Stimulated activated naive CD8-positive, alpha-beta T cell treated with anti-CD3 and anti-CD28 coated beads, Interleukin-15, amount 100 ng/mL, for 72 hours (primary cell): ENCODE results near the gene ADGB.
"Not testable (repeated sequence)": the region's sequence is repeated elsewhere in the genome, so short reads cannot be mapped to it uniquely, and the experiment has no call there.

Experiments used
- ATAC-seq: fragments of 150-1000 bp; cut with Tn5 transposase; 2 replicates; pipeline ENCODE4 v1.10.0; 2021; ENCODE audit warnings: mild to moderate bottlenecking, moderate library complexity
- DNase-seq, 2 donors: peaks; one replicate each; pipeline ENCODE4 v3.0.0; 2021 to 2022
- H3K27ac Mint-ChIP-seq, 2 donors: one replicate each; pipeline ENCODE4 v1.8.0; 2022; ENCODE audit warnings: mild to moderate bottlenecking in 2 of 2, mixed read lengths in 2 of 2, moderate library complexity in 2 of 2
- H3K27me3 Mint-ChIP-seq: one replicate; pipeline ENCODE4 v1.8.0; 2022; ENCODE audit warnings: mixed read lengths
- H3K4me1 Mint-ChIP-seq: one replicate; pipeline ENCODE4 v1.8.0; 2022; ENCODE audit warnings: mild to moderate bottlenecking, mixed read lengths
- H3K4me3 Mint-ChIP-seq, 2 donors: one replicate each; pipeline ENCODE4 v1.8.0; 2022; ENCODE audit warnings: mild to moderate bottlenecking in 2 of 2, mixed read lengths in 2 of 2, moderate library complexity in 1 of 2
- H3K9me3 Mint-ChIP-seq, 2 donors: one replicate each; pipeline ENCODE4 v1.8.0; 2022; ENCODE audit warnings: mixed read lengths in 2 of 2

ADGB gene

DNA sequence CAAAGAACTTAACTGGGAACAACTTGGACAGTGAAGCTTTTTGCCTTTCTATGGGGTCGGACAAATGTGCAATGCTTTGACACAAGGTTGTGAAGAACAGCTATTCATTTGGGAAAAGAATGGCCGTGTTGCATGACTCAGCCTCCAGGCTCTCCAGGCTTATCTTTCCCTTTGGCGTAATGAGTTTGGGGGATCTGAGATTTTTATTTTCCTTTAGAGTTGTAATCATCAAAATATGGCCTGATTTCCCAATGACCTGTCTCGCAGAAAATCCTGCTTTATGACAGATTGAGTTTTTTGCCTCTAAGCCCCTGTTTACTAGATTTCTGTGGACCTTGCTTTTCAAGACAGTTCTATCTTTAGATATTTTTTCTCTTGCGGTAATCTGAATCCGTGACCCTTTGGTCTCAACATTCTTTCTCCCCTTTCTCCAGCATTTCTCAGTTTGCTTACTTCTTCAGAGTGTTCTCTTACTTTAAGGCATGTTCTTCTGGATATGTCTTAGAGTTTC lies 214.1 kb downstream of the ADGB start:
- ATAC-seq, H3K9me3 Mint-ChIP-seq: not testable (repeated sequence)

DNA sequence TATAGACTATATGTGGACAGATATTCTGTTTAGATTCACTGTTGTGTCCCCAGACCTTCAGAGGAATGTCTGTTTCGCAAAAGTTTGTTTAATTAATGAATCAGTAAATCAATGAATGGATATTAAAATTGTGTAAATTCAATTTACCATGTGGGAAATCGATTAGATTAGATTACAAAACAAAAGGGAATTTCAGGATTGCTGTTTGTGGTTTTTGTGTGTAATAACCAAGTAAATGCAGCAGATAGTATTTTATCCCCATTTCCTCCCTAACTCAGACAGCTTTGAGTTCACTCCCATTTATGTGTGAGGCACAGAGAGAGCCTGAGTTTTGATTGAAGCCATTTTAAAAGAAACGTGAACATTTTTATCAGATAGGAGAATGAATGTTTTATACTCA lies 214.8 kb downstream of the ADGB start:
- ATAC-seq (no peak), DNase-seq (no peak)
- Mint-ChIP-seq H3K9me3 (no peaks in the 10 kb centered on the region), H3K4me1 (no peaks in the 10 kb centered on the region), H3K27me3 (peaks cover 10% of the 10 kb centered on the region), H3K27ac (no peak overlapping the region), H3K4me3 (no peak overlapping the region)

More for the DNA sequence above, 214.1 kb downstream of the ADGB start:
- not testable (repeated sequence) for H3K27ac Mint-ChIP-seq, H3K4me3 Mint-ChIP-seq, DNase-seq, H3K27me3 Mint-ChIP-seq, H3K4me1 Mint-ChIP-seq

DNA sequence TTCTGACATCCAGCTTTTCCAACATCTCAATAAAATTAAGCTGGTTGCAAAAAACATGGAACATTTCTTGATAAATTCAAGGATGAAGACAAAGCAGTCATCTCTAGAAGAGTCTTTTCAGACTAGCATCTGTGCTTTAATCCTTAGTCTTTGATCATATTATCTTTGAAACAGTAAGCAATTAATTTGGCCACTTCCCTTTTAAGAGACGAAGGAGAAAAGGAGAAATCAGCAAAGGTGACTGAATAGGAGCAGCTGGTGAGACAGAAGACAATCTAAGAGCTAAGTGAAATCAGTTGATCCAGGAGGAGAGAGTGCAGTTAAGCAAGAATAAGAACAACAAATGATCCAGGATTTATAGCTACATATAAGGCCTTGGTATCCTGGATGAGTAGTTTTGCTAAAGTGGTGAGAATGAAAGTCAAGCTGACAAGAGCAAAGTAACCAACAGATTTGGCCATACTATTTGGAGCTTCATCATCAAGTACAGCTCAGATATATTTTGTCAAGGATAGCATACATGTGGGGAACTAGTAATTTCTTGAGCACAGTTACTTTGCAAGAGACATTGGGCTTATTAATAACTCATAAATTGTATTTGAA lies 215.5 kb downstream of the ADGB start:
- ATAC-seq (no peak), DNase-seq (no peak)
- Mint-ChIP-seq H3K9me3 (no peaks in the 10 kb centered on the region), H3K27me3 (peaks cover 10% of the 10 kb centered on the region), H3K27ac (no peak overlapping the region), H3K4me1 (no peaks in the 10 kb centered on the region), H3K4me3 (no peak overlapping the region)

DNA sequence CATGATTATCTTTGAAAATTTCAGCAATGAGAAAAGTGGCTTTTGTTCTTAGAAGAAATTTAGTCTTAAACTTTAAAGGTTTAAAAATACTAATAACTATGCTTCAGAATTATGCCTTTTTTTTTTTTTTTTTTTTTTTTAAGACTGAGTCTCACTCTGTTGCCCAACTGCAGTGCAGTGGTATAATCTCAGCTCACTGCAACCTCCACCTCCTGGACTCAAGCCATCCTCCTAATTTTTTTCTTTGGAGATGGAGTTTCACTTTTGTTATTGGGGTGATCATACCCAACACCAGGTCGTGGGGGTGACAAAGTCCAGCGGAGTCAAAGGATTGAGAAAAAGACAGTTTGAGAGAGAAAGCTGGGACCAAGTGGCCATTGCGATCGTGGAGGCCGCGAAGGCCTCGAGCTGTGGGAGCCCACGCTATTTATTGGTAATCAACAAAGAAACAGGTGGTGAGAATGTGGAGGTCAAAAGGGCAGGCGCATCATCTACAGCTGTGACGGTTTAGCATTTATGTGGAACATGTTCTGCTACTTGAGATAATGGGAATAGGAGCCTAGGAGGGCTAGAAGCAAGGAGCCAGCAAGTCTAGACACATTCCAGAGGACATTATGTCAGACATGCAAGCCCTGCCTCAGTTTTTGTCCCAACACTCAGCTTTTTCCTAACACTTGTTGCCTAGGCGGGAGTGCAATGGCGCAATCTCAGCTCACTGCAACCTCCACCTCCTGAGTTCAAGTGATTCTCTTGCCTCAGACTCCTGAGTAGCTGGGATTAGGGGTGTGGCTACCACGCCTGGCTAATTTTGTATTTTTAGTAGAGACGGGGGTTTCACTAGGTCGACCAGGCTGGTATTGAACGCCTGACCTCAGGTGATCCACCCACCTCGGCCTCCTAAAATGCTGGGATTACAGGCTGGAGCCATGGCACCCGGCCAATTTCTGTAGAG lies 217.0 kb downstream of the ADGB start:
- H3K4me1 Mint-ChIP-seq, ATAC-seq, DNase-seq, H3K27ac Mint-ChIP-seq, H3K9me3 Mint-ChIP-seq, H3K4me3 Mint-ChIP-seq: not testable (repeated sequence)
- peaks cover 19% of the 10 kb centered on the region for H3K27me3 Mint-ChIP-seq

DNA sequence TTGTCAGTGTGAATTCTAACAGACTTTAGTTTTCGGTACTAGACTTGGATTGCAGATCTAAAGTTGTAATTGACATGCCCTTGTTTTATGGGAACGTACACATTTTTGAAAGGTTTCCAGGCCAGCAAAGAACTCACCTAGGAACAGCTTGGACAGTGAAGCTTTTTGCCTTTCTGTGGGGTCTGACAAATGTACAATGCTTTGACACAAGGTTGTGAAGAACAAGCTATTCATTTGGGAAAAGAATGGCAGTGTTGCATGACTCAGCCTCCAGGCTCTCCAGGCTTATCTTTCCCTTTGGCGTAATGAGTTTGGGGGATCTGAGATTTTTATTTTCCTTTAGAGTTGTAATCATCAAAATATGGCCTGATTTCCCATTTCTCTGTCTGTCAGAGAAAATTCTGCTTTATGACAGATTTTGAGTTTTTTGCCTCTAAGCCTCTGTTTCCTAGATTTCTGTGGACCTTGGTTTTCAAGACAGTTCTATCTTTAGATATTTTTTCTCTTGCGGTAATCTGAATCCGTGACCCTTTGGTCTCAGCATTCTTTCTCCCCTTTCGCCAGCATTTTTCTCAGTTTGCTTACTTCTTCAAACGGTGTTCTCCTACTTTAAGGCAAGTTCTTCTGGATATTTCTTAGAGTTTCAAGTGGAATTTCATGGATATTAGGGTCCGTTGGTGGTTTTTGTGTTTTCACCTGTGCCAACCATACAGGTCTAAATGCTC lies 221.0 kb downstream of the ADGB start:
- ATAC-seq (no peak), DNase-seq (no peak)
- no peak overlapping the region for H3K4me3 Mint-ChIP-seq
- H3K27ac Mint-ChIP-seq: no peak overlapping the region
- no peaks in the 10 kb centered on the region for H3K4me1 Mint-ChIP-seq
- H3K27me3 Mint-ChIP-seq: peaks cover 10% of the 10 kb centered on the region
- no peaks in the 10 kb centered on the region for H3K9me3 Mint-ChIP-seq

DNA sequence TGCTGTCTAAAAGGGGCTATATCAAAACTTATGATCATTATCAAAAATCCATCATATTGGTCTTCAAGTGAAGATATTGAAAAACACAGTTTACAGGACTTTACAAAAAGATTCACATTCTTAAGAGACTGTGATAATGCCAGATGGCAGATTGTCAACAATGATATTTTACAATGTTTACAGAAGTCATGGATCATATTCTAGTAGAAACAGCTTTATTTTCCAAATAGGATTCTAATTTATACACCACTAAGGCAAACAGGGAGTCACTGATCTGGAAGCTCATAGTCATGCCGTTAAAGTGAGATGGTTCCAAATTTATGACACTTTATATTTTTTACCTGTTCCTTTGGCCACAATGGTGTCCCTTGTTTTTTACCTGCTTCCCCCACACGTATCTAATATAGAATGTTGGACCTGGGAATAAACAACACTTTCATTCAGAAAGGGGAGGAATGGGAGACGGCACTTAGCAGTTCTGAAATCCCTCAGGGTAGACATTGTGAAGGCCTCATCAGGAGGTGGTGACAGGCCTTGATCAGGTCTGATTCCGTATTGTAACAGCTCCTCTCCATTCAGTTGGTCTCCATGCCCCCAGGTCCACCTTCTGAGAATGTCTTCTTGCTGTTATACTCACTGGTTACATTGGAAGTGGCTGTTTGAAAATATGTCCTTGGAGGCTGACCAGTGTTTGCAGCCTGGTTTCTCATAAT lies 228.6 kb downstream of the ADGB start:
- DNase-seq (no peak), ATAC-seq (no peak)
- no peaks in the 10 kb centered on the region for H3K9me3 Mint-ChIP-seq
- no peak overlapping the region for H3K4me3 Mint-ChIP-seq
- H3K4me1 Mint-ChIP-seq: no peaks in the 10 kb centered on the region
- no peak overlapping the region for H3K27ac Mint-ChIP-seq
- H3K27me3 Mint-ChIP-seq: peaks cover 16% of the 10 kb centered on the region

DNA sequence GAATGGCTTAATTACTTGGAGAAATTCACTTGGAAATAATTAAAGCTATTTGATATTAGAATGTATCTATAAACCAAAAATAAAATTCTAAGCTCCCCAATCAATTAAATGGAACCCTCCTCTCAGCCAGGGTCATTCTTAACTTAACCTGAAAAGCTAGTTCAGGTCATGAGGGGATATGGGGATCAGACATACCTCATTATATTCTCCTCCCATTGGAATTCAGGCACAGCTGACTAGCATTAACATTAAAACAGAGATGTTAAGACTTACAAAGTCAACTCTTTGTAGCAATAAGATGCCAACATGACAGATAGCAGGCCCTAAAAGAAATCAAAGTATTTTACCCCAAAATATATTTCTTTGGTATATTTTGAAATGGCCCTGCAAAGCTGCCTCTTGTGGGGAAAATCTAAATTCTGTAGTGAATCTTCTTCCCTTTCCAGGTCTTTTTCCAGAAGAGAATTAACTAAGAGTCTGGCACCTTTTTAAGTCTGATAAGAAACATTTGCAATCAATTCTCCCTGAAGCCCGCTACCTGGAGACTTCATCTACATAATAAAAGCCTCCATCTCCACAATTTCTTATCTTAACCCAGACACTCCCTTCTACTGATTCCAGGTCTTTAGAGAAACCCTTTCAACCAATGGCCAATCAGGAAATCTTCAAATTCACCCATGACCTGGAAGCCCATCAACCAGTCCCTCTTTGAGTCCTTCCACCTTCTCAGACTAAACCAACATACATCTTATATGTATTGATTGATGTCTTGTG lies 231.2 kb downstream of the ADGB start:
- no peaks in the 10 kb centered on the region for H3K9me3 Mint-ChIP-seq
- no peak for ATAC-seq

DNA sequence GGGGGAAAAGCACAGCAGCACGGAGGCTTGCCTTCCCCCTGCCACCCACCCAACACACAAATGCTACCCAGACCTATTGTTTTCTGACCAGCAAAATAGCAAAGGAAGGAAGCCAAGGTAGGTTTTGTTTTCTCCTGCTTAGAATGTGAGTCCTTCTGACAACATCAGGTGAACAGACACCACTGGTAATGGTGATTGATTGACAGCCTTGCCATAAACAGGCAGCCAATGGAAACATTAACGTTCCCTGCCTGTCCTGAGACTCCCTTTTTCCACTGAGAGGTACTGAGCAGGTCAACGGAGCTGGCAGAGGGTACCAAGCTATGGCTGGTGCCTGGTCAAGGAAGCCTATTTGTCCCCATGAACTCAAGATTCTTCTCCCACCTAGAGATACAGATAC lies 234.4 kb downstream of the ADGB start:
- H3K4me1 Mint-ChIP-seq: no peaks in the 10 kb centered on the region
- no peaks in the 10 kb centered on the region for H3K9me3 Mint-ChIP-seq
- peaks cover 16% of the 10 kb centered on the region for H3K27me3 Mint-ChIP-seq
- H3K4me3 Mint-ChIP-seq: no peak overlapping the region
- ATAC-seq (no peak), DNase-seq (no peak)
- H3K27ac Mint-ChIP-seq: no peak overlapping the region

More for the DNA sequence above, 231.2 kb downstream of the ADGB start:
- Mint-ChIP-seq H3K4me1 (no peaks in the 10 kb centered on the region), H3K4me3 (no peak overlapping the region), H3K27me3 (peaks cover 16% of the 10 kb centered on the region), H3K27ac (no peak overlapping the region)
- DNase-seq: no peak

DNA sequence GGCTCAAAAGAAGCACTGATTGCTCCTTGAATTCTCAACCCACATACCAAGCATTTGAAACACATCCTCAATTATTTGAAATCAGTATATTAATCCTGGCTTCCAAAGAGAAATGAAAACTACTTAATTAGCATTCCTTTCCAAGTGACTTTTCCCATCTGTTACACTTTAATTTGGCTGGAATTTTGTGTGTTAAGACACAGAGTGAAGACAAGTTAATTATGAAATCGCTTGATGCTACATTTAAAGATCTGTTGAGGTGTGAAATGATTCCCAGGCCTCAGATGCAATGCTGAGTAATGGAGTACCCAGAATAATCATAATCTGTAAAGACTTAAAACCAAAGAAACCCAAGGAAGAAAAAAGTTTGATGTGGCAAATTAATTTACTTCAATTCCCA lies 241.4 kb downstream of the ADGB start:
- peaks cover 7 to 14% of the 10 kb centered on the region in 2 donors for H3K9me3 Mint-ChIP-seq

DNA sequence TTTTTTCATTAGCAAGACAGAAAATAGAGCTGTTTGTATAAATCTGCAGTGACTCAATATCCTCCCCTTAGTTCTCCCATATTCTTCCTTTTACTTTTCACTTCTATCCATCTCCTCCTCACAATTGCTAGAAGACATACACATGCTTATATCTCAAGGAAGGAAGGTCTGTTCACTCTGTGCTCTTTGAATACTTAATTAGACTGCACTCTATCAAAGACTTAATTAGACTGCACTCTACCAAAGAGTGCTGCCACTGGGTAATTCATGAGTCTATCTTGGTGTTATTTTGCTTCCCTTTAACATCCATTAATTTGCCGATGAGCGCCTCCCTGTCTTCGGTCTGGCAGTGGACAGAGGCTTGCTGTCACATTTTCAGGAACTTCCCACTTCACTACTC lies 241.9 kb downstream of the ADGB start:
- no peak overlapping the region for H3K27ac Mint-ChIP-seq
- H3K4me1 Mint-ChIP-seq: no peaks in the 10 kb centered on the region
- no peak for ATAC-seq

More for the DNA sequence above, 241.4 kb downstream of the ADGB start:
- no peak overlapping the region for H3K4me3 Mint-ChIP-seq
- ATAC-seq (no peak), DNase-seq (no peak)
- H3K27ac Mint-ChIP-seq: no peak overlapping the region
- no peaks in the 10 kb centered on the region for H3K27me3 Mint-ChIP-seq
- no peaks in the 10 kb centered on the region for H3K4me1 Mint-ChIP-seq

DNA sequence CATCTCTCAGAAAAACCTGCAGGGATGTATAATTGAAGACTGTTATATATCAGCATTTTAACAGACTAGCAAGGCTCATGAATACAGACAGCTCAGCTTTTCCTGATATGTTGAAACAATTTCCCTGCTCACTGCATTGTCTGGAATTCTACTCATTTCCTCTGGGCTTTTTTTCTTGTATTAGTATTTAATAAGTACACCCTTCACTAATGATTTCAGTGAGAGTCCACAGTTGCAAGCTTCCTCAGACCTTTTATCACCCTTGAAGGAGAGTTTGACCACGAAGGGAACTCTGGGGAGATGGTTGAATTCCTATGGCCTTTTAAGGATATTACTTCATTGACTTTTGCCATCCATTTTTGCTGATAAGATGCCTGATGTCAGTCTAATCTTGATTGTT lies 248.7 kb downstream of the ADGB start:
- H3K27ac Mint-ChIP-seq: no peak overlapping the region

More for the DNA sequence above, 241.9 kb downstream of the ADGB start:
- H3K4me3 Mint-ChIP-seq: no peak overlapping the region
- no peaks in the 10 kb centered on the region for H3K27me3 Mint-ChIP-seq
- peaks cover 9 to 18% of the 10 kb centered on the region in 2 donors for H3K9me3 Mint-ChIP-seq
- DNase-seq: no peak

DNA sequence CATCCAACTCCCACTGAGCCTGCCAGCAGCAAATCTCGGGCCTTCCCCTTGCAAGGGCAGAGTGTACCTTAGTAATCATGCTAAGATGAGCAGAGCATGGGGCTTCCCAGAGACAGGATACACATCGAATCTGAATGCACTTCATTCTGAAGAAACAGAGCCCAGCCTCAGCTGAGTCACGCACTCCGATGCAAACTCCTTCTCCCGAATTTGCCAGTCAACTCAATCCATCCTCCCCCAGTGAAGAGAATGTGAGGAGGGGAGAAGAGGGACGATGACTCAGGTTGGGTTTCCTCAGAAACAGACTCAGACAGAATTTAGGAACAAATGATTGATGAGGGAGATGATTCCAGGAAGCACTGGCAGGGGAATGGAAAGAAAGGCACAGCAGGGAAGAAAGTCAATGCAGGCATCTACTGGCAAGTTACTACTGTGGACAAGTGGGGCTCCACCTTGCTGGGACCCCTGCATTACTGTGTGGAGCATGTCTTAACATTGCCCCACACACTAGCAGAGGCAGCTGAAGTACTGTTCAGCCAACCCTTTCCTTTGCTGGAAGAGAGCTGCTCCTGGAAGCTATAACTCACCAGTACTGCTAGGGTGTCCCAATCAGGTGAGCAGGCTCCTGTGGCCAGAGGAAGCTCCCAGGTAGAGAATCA lies 251.6 kb downstream of the ADGB start:
- no peak overlapping the region for H3K27ac Mint-ChIP-seq
- H3K27me3 Mint-ChIP-seq: no peaks in the 10 kb centered on the region
- DNase-seq (peak in 1 of 2 donors; percentile 31), ATAC-seq (peak; percentile 62)
- H3K4me1 Mint-ChIP-seq: peaks cover 38% of the 10 kb centered on the region
- peak overlapping the region in 1 of 2 donors; percentile 32 for H3K4me3 Mint-ChIP-seq
- H3K9me3 Mint-ChIP-seq: peaks cover 22 to 37% of the 10 kb centered on the region in 2 donors

More for the DNA sequence above, 248.7 kb downstream of the ADGB start:
- Mint-ChIP-seq H3K9me3 (peaks cover 23 to 44% of the 10 kb centered on the region in 2 donors), H3K27me3 (no peaks in the 10 kb centered on the region), H3K4me1 (peaks cover 25% of the 10 kb centered on the region), H3K4me3 (no peak overlapping the region)
- no peak for ATAC-seq
- no peak for DNase-seq

DNA sequence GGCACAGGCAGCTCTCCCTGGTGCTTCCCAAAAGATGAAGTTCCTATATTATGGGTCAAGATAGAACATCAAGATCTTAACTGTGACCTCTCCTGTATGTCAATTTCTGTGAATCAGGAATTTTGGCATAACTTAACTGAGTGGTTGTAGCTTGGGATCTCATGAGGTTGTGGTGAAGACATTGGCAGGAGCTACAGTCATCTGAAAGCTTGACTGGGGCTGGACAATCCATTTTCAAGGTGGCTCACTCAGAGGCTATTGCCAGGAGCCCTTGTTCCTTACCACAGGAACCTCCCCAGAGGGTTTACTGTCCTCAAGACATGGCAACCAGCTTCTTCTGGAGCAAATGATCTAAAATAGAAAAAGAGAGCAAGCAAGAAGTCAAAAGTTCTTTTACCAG lies 252.2 kb downstream of the ADGB start:
- ATAC-seq (no peak), DNase-seq (no peak)
- H3K4me1 Mint-ChIP-seq: peaks cover 38% of the 10 kb centered on the region
- no peak overlapping the region for H3K4me3 Mint-ChIP-seq
- H3K27me3 Mint-ChIP-seq: no peaks in the 10 kb centered on the region
- H3K9me3 Mint-ChIP-seq: peaks cover 17 to 31% of the 10 kb centered on the region in 2 donors
- H3K27ac Mint-ChIP-seq: no peak overlapping the region

DNA sequence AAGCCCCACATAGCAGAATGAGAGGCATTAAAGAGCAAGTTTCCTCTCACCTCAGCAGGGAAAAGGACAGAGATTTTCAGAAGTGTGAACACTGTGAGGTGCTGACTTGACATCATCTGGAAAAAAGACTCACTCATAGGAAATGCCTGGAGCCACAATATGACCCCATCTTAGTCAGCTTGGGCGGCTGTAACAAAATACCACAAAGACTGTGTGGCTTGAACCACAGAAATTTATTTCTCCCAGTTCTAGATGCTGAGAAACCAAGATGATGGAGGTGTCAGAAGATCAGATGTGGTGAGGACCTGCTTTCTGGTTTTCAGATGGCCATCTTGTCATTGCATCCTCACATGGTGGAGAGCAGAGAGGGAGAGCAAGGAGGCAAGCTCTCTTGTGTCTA lies 253.1 kb downstream of the ADGB start:
- no peak overlapping the region for H3K4me3 Mint-ChIP-seq
- peaks cover 10 to 23% of the 10 kb centered on the region in 2 donors for H3K9me3 Mint-ChIP-seq
- H3K27ac Mint-ChIP-seq: no peak overlapping the region
- H3K27me3 Mint-ChIP-seq: no peaks in the 10 kb centered on the region
- ATAC-seq (peak; percentile 90), DNase-seq (peak; percentile 26 to 75)
- H3K4me1 Mint-ChIP-seq: peaks cover 38% of the 10 kb centered on the region
